HEK293 (cell line): ENCODE results near the gene C6orf89.

Experiments used
- ATF2 ChIP-seq: fragments of 450-650 bp; formaldehyde crosslinking; IDR thresholded peaks from 2 replicates; pipeline ENCODE4 v1.5.1; 2016; ENCODE audit warnings: missing biosample characterization, missing genetic modification characterization, low read depth
- BCL6B ChIP-seq: fragments of 450-650 bp; formaldehyde crosslinking; IDR thresholded peaks from 2 replicates; pipeline ENCODE4 v1.5.1; 2017; ENCODE audit warnings: missing biosample characterization, missing genetic modification characterization
- CTCF ChIP-seq: fragments of 450-650 bp; formaldehyde crosslinking; IDR thresholded peaks from 2 replicates; pipeline ENCODE4 v1.5.1; 2016; ENCODE audit warnings: missing biosample characterization, missing genetic modification characterization
- KLF10 ChIP-seq: fragments of 450-650 bp; IDR thresholded peaks from 2 replicates; pipeline ENCODE4 v1.5.1; 2018; ENCODE audit warnings: missing biosample characterization, mild to moderate bottlenecking, missing genetic modification characterization
- ZEB2 ChIP-seq: fragments of 450-650 bp; formaldehyde crosslinking; IDR thresholded peaks from 2 replicates; pipeline ENCODE4 v1.5.1; 2016; ENCODE audit warnings: missing biosample characterization, missing genetic modification characterization
- ZNF16 ChIP-seq: fragments of 450-650 bp; formaldehyde crosslinking; IDR thresholded peaks from 2 replicates; pipeline ENCODE4 v1.5.1; 2016; ENCODE audit warnings: low read depth, missing biosample characterization, missing genetic modification characterization
- ZNF169 ChIP-seq: fragments of 450-650 bp; formaldehyde crosslinking; IDR thresholded peaks from 2 replicates; pipeline ENCODE4 v1.5.1; 2016; ENCODE audit warnings: missing biosample characterization, missing genetic modification characterization
- ZNF202 ChIP-seq: fragments of 450-650 bp; formaldehyde crosslinking; IDR thresholded peaks from 2 replicates; pipeline ENCODE4 v1.5.1; 2016; ENCODE audit warnings: missing biosample characterization, missing genetic modification characterization, borderline replicate concordance
- ZNF24 ChIP-seq: fragments of 450-650 bp; formaldehyde crosslinking; IDR thresholded peaks from 2 replicates; pipeline ENCODE4 v1.5.1; 2016; ENCODE audit warnings: missing biosample characterization, missing genetic modification characterization
- ZNF274 ChIP-seq, 2 experiments: fragments of 200-500 bp in 1 of 2; fragments of 450-650 bp in 1 of 2; sonication (Bioruptor generic) in 1 of 2; formaldehyde crosslinking in 1 of 2; IDR thresholded peaks; 2 replicates each; pipeline versions ENCODE4 v1.5.1 to v1.6.1; 2014 to 2016; ENCODE audit warnings: borderline replicate concordance in 1 of 2, inconsistent platforms in 1 of 2, low read length in 1 of 2, missing biosample characterization in 1 of 2, missing genetic modification characterization in 1 of 2
- ZNF394 ChIP-seq: fragments of 450-650 bp; formaldehyde crosslinking; IDR thresholded peaks from 2 replicates; pipeline ENCODE4 v1.5.1; 2016; ENCODE audit warnings: missing biosample characterization, missing genetic modification characterization, mild to moderate bottlenecking, moderate library complexity, borderline replicate concordance
- ZNF501 ChIP-seq: fragments of 450-650 bp; formaldehyde crosslinking; IDR thresholded peaks from 2 replicates; pipeline ENCODE4 v1.5.1; 2016; ENCODE audit warnings: missing biosample characterization, missing genetic modification characterization
- ZNF510 ChIP-seq: fragments of 450-650 bp; formaldehyde crosslinking; IDR thresholded peaks from 2 replicates; pipeline ENCODE4 v1.5.1; 2018; ENCODE audit warnings: mild to moderate bottlenecking, missing genetic modification characterization, missing biosample characterization; ENCODE audit not compliant: insufficient replicate concordance
- ZNF521 ChIP-seq: fragments of 450-650 bp; formaldehyde crosslinking; IDR thresholded peaks from 2 replicates; pipeline ENCODE4 v1.5.1; 2017; ENCODE audit warnings: missing biosample characterization, mild to moderate bottlenecking, missing genetic modification characterization
- ZNF549 ChIP-seq: fragments of 450-650 bp; IDR thresholded peaks from 2 replicates; pipeline ENCODE4 v1.5.1; 2018; ENCODE audit warnings: missing biosample characterization, missing genetic modification characterization, mild to moderate bottlenecking, inconsistent platforms, moderate library complexity
- ZNF626 ChIP-seq: fragments of 450-650 bp; sonication (Bioruptor Pico); formaldehyde crosslinking; IDR thresholded peaks from 2 replicates; pipeline ENCODE4 v1.5.1; 2018; ENCODE audit warnings: missing biosample characterization, missing genetic modification characterization, inconsistent platforms
- ZNF658 ChIP-seq: fragments of 450-650 bp; formaldehyde crosslinking; IDR thresholded peaks from 2 replicates; pipeline ENCODE4; 2016; ENCODE audit warnings: missing biosample characterization, missing genetic modification characterization
- ZNF660 ChIP-seq: fragments of 450-650 bp; IDR thresholded peaks from 2 replicates; pipeline ENCODE4 v1.5.1; 2018; ENCODE audit warnings: missing biosample characterization, mild to moderate bottlenecking, missing genetic modification characterization
- ZNF664 ChIP-seq: fragments of 450-650 bp; formaldehyde crosslinking; IDR thresholded peaks from 2 replicates; pipeline ENCODE4 v1.5.1; 2016; ENCODE audit warnings: missing biosample characterization, missing genetic modification characterization
- ZNF830 ChIP-seq: fragments of 450-650 bp; IDR thresholded peaks from 2 replicates; pipeline ENCODE4 v1.5.0; 2018; ENCODE audit warnings: missing biosample characterization, missing genetic modification characterization, low read depth, mild to moderate bottlenecking, moderate library complexity
- ZSCAN23 ChIP-seq: fragments of 450-650 bp; formaldehyde crosslinking; IDR thresholded peaks from 2 replicates; pipeline ENCODE4 v1.5.1; 2016; ENCODE audit warnings: missing biosample characterization, missing genetic modification characterization
- TF ChIP-seq, protein P1 (sequence below): sonication (generic); formaldehyde crosslinking; IDR thresholded peaks from 2 replicates; pipeline ENCODE4 v1.8.1; 2022; ENCODE audit warnings: mild to moderate bottlenecking, moderate library complexity, missing genetic modification reagents
- TF ChIP-seq, protein P2 (sequence below): fragments of 450-650 bp; formaldehyde crosslinking; IDR thresholded peaks from 2 replicates; pipeline ENCODE4 v1.5.1; 2016; ENCODE audit warnings: missing biosample characterization, missing genetic modification characterization, borderline replicate concordance
- TF ChIP-seq, protein P3 (sequence below): fragments of 450-650 bp; formaldehyde crosslinking; IDR thresholded peaks from 2 replicates; pipeline ENCODE4 v1.5.1; 2017; ENCODE audit warnings: missing biosample characterization, missing genetic modification characterization

The C6orf89 gene

GRCh38 chr6:36874443-36875249, 11.1 kb upstream of the C6orf89 start, which contains the start of gene PPIL1 (continued):
- peak; percentile 46; the same call in 1 of the 2 replicates for TF ChIP-seq BCL6B (tag by site-specific recombination)
- no peak for TF ChIP-seq ZNF510 (tag by site-specific recombination)
- TF ChIP-seq ZSCAN23 (tag by site-specific recombination): no peak
- peak; percentile 90 for TF ChIP-seq ZEB2
- TF ChIP-seq ZNF394 (tag by site-specific recombination): peak; percentile 99
- TF ChIP-seq KLF10: peak; percentile 74; the same call in 1 of the 2 replicates
- no peak for TF ChIP-seq ZNF274 (IDR thresholded peaks at IDR 0.05; ENCODE audit: low read length)
- no peak for TF ChIP-seq ZNF274 (tag by site-specific recombination; IDR thresholded peaks at IDR 0.05; ENCODE audit: borderline replicate concordance)
- TF ChIP-seq, protein P1, sequence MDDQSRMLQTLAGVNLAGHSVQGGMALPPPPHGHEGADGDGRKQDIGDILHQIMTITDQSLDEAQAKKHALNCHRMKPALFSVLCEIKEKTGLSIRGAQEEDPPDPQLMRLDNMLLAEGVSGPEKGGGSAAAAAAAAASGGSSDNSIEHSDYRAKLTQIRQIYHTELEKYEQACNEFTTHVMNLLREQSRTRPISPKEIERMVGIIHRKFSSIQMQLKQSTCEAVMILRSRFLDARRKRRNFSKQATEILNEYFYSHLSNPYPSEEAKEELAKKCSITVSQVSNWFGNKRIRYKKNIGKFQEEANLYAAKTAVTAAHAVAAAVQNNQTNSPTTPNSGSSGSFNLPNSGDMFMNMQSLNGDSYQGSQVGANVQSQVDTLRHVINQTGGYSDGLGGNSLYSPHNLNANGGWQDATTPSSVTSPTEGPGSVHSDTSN (CRISPR knock-in tag): no peak
- no peak for TF ChIP-seq ZNF658 (tag by site-specific recombination)
- no peak for TF ChIP-seq ZNF169
- TF ChIP-seq ZNF521 (tag by site-specific recombination): no peak
- TF ChIP-seq, protein P2, sequence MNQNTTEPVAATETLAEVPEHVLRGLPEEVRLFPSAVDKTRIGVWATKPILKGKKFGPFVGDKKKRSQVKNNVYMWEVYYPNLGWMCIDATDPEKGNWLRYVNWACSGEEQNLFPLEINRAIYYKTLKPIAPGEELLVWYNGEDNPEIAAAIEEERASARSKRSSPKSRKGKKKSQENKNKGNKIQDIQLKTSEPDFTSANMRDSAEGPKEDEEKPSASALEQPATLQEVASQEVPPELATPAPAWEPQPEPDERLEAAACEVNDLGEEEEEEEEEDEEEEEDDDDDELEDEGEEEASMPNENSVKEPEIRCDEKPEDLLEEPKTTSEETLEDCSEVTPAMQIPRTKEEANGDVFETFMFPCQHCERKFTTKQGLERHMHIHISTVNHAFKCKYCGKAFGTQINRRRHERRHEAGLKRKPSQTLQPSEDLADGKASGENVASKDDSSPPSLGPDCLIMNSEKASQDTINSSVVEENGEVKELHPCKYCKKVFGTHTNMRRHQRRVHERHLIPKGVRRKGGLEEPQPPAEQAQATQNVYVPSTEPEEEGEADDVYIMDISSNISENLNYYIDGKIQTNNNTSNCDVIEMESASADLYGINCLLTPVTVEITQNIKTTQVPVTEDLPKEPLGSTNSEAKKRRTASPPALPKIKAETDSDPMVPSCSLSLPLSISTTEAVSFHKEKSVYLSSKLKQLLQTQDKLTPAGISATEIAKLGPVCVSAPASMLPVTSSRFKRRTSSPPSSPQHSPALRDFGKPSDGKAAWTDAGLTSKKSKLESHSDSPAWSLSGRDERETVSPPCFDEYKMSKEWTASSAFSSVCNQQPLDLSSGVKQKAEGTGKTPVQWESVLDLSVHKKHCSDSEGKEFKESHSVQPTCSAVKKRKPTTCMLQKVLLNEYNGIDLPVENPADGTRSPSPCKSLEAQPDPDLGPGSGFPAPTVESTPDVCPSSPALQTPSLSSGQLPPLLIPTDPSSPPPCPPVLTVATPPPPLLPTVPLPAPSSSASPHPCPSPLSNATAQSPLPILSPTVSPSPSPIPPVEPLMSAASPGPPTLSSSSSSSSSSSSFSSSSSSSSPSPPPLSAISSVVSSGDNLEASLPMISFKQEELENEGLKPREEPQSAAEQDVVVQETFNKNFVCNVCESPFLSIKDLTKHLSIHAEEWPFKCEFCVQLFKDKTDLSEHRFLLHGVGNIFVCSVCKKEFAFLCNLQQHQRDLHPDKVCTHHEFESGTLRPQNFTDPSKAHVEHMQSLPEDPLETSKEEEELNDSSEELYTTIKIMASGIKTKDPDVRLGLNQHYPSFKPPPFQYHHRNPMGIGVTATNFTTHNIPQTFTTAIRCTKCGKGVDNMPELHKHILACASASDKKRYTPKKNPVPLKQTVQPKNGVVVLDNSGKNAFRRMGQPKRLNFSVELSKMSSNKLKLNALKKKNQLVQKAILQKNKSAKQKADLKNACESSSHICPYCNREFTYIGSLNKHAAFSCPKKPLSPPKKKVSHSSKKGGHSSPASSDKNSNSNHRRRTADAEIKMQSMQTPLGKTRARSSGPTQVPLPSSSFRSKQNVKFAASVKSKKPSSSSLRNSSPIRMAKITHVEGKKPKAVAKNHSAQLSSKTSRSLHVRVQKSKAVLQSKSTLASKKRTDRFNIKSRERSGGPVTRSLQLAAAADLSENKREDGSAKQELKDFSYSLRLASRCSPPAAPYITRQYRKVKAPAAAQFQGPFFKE (tag by site-specific recombination): no peak
- no peak; the same call in 1 of the 2 replicates for TF ChIP-seq ZNF626
- TF ChIP-seq ZNF664 (tag by site-specific recombination): peak; percentile 69; the same call in 1 of the 2 replicates
- TF ChIP-seq ZNF501 (tag by site-specific recombination): peak; percentile 99
- TF ChIP-seq ZNF24 (tag by site-specific recombination): peak; percentile 99
- TF ChIP-seq ZNF660 (tag by site-specific recombination): peak; percentile 96
- TF ChIP-seq CTCF (tag by site-specific recombination): peak; percentile 74
- TF ChIP-seq, protein P3, sequence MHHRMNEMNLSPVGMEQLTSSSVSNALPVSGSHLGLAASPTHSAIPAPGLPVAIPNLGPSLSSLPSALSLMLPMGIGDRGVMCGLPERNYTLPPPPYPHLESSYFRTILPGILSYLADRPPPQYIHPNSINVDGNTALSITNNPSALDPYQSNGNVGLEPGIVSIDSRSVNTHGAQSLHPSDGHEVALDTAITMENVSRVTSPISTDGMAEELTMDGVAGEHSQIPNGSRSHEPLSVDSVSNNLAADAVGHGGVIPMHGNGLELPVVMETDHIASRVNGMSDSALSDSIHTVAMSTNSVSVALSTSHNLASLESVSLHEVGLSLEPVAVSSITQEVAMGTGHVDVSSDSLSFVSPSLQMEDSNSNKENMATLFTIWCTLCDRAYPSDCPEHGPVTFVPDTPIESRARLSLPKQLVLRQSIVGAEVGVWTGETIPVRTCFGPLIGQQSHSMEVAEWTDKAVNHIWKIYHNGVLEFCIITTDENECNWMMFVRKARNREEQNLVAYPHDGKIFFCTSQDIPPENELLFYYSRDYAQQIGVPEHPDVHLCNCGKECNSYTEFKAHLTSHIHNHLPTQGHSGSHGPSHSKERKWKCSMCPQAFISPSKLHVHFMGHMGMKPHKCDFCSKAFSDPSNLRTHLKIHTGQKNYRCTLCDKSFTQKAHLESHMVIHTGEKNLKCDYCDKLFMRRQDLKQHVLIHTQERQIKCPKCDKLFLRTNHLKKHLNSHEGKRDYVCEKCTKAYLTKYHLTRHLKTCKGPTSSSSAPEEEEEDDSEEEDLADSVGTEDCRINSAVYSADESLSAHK (tag by site-specific recombination): peak; percentile 49; the same call in 1 of the 2 replicates
- 0 out of 2 replicates have a peak, but pooled peaks have one; percentile 18 for TF ChIP-seq ZNF549
- no peak for TF ChIP-seq ZNF202
- TF ChIP-seq ZNF16 (tag by site-specific recombination): no peak
- TF ChIP-seq ZNF830 (tag by site-specific recombination): no peak
- no peak for TF ChIP-seq ATF2
